Neural progenitor cell (in vitro differentiated cells): ENCODE measurements around the gene CCSER1. TPM values are rescaled to one million over a fixed set of nuclear protein-coding genes. Genes with fewer than 3 reads are reported as not detected.

Source experiments
- DNase-seq: peaks from one replicate; pipeline ENCODE4 v3.0.0-alpha.2; 2016; ENCODE audit warnings: low spot score
- H2AFZ ChIP-seq: fragments of 200-600 bp; sonication (generic); replicated peaks from 2 replicates; pipeline ENCODE4 v1.6.1; 2016; ENCODE audit warnings: antibody characterized with exemption
- H3F3A ChIP-seq: fragments of 200-600 bp; sonication (generic); 2 replicates; pipeline ENCODE4 v1.6.1; 2016; ENCODE audit warnings: antibody characterized with exemption, low read depth
- H3K27ac ChIP-seq: fragments of 200-600 bp; sonication (generic); 2 replicates; pipeline ENCODE4 v1.5.1; 2016; ENCODE audit warnings: mild to moderate bottlenecking
- H3K27me3 ChIP-seq: fragments of 200-600 bp; sonication (generic); 2 replicates; pipeline ENCODE4 v1.6.1; 2016; ENCODE audit warnings: mild to moderate bottlenecking, moderate library complexity
- H3K36me3 ChIP-seq: fragments of 200-600 bp; sonication (generic); 2 replicates; pipeline ENCODE4 v1.5.1; 2016
- H3K4me1 ChIP-seq: fragments of 200-600 bp; sonication (generic); 2 replicates; pipeline ENCODE4 v1.6.1; 2016; ENCODE audit warnings: mixed run types
- H3K4me2 ChIP-seq: fragments of 200-600 bp; sonication (generic); 2 replicates; pipeline ENCODE4 v1.6.1; 2016
- H3K4me3 ChIP-seq: fragments of 200-600 bp; sonication (generic); 2 replicates; pipeline ENCODE4 v1.5.1; 2016
- H3K79me2 ChIP-seq: fragments of 200-600 bp; sonication (generic); 2 replicates; pipeline ENCODE4 v1.6.1; 2016; ENCODE audit warnings: low read depth
- H3K9ac ChIP-seq: fragments of 200-600 bp; sonication (generic); 2 replicates; pipeline ENCODE4 v1.6.1; 2016
- H3K9me3 ChIP-seq: fragments of 200-600 bp; sonication (generic); 2 replicates; pipeline ENCODE4 v1.5.1; 2016; ENCODE audit warnings: low read depth
- H4K20me1 ChIP-seq: fragments of 200-600 bp; sonication (generic); 2 replicates; pipeline ENCODE4 v1.6.1; 2016; ENCODE audit warnings: low read depth
- H3K27ac Mint-ChIP-seq: 3 replicates; pipeline ENCODE4 v1.8.0; 2021; ENCODE audit warnings: mixed read lengths
- H3K27me3 Mint-ChIP-seq: 2 replicates; pipeline ENCODE4 v1.8.0; 2022; ENCODE audit warnings: low read depth, mild to moderate bottlenecking, inconsistent platforms, moderate library complexity, mixed read lengths; ENCODE audit not compliant: insufficient read depth
- H3K36me3 Mint-ChIP-seq: 3 replicates; pipeline ENCODE4 v1.8.0; 2021; ENCODE audit warnings: mixed read lengths
- H3K4me1 Mint-ChIP-seq: 3 replicates; pipeline ENCODE4 v1.8.0; 2021; ENCODE audit warnings: mixed read lengths
- H3K4me3 Mint-ChIP-seq: 3 replicates; pipeline ENCODE4 v1.8.0; 2021; ENCODE audit warnings: mild to moderate bottlenecking, moderate library complexity, mixed read lengths
- H3K9me3 Mint-ChIP-seq: 3 replicates; pipeline ENCODE4 v1.8.0; 2020; ENCODE audit warnings: mixed read lengths
- EZH2 ChIP-seq: fragments of 200-600 bp; sonication (generic); IDR thresholded peaks from 2 replicates; pipeline ENCODE4 v1.6.1; 2017; ENCODE audit warnings: antibody characterized with exemption, mild to moderate bottlenecking, moderate library complexity
- EZH2phosphoT487 ChIP-seq: fragments of 200-600 bp; sonication (generic); IDR thresholded peaks from 2 replicates; pipeline ENCODE4 v1.6.1; 2017; ENCODE audit warnings: antibody characterized with exemption
- total RNA-seq: library from RNA; depleted of rRNA; stranded (reverse); fragments of >200 nt; gene quantifications from 2 replicates; pipeline ENCODE4 v1.2.3, GENCODE V29; 2015; ENCODE audit warnings: low replicate concordance
- TF ChIP-seq, protein P1 (sequence below): fragments of 200-600 bp; sonication (generic); IDR thresholded peaks from 2 replicates; pipeline ENCODE4 v1.5.1; 2017; ENCODE audit warnings: antibody characterized with exemption, mild to moderate bottlenecking

CCSER1 gene
- total RNA-seq, 1 donor from 2014 or later, result 0.77 TPM

DNA sequence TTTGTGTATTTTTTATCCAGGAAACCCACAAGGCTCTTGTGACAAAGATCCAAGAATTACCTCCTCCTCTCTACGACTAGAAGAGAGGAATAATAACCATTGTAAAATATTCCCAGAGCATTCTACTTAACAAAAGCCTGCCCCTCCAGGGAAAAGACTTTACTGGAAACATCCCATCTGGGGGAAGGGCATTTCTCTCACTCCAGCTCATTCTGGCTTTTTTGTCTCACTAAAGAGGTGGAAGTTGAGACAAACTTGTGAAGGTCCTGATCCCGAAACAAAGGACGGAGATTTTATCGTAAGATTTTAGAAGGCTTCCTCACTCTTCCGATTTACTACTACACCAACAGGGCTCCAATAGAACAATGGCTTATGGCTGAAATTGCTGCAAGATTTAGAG lies 1484.6 kb downstream of the CCSER1 start:
- no peaks in the 10 kb centered on the region for H3K4me1 ChIP-seq
- TF ChIP-seq EZH2 (no peak), EZH2phosphoT487 (no peak)
- TF ChIP-seq, protein P1, sequence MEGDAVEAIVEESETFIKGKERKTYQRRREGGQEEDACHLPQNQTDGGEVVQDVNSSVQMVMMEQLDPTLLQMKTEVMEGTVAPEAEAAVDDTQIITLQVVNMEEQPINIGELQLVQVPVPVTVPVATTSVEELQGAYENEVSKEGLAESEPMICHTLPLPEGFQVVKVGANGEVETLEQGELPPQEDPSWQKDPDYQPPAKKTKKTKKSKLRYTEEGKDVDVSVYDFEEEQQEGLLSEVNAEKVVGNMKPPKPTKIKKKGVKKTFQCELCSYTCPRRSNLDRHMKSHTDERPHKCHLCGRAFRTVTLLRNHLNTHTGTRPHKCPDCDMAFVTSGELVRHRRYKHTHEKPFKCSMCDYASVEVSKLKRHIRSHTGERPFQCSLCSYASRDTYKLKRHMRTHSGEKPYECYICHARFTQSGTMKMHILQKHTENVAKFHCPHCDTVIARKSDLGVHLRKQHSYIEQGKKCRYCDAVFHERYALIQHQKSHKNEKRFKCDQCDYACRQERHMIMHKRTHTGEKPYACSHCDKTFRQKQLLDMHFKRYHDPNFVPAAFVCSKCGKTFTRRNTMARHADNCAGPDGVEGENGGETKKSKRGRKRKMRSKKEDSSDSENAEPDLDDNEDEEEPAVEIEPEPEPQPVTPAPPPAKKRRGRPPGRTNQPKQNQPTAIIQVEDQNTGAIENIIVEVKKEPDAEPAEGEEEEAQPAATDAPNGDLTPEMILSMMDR, result no peak
- no peaks in the 10 kb centered on the region for H3K36me3 Mint-ChIP-seq
- H3K4me1 Mint-ChIP-seq, result no peaks in the 10 kb centered on the region
- H3F3A ChIP-seq, result no peaks in the 10 kb centered on the region
- H3K9me3 Mint-ChIP-seq, result no peaks in the 10 kb centered on the region
- no peaks in the 10 kb centered on the region for H3K36me3 ChIP-seq
- no peak overlapping the region for H3K27ac ChIP-seq
- no peaks in the 10 kb centered on the region for H3K27me3 ChIP-seq
- no peak overlapping the region for H3K9ac ChIP-seq
- H3K4me2 ChIP-seq, result no peak overlapping the region
- no peaks in the 10 kb centered on the region for H3K9me3 ChIP-seq
- DNase-seq, result peak; percentile 5
- no peaks in the 10 kb centered on the region for H3K27me3 Mint-ChIP-seq
- H3K79me2 ChIP-seq, result no peaks in the 10 kb centered on the region
- no peak overlapping the region for H3K27ac Mint-ChIP-seq
- no peak overlapping the region for H3K4me3 Mint-ChIP-seq
- H3K4me3 ChIP-seq, result no peak overlapping the region
- peak overlapping the region; percentile 48 for H2AFZ ChIP-seq
- no peaks in the 10 kb centered on the region for H4K20me1 ChIP-seq

- no peaks in the 10 kb centered on the region for H3F3A ChIP-seq
Measured at GRCh38 chr4:91620952-91621351, 1493.8 kb downstream of the CCSER1 start.

DNA sequence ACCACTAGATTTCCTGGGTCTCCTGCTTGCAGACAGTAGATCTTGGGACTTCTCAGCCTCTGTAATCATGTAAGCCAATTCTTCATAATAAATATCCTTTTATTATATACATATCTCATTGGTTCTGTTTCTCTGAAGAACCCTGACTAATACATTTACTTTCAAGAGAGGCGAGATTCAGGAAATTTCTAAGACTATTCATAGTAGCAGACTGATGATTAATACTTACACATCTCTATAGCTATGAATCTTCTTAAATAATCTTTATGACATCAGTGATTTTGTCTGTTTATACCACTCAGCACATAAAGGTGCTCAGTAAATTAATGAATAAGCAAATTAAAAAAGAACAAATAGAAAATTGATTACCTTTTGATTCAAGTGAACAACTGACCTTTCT lies 1494.3 kb downstream of the CCSER1 start:
- DNase-seq, result no peak
- Mint-ChIP-seq H3K27ac (no peak overlapping the region), H3K9me3 (peaks cover 2% of the 10 kb centered on the region), H3K4me1 (no peaks in the 10 kb centered on the region), H3K27me3 (peaks cover 9% of the 10 kb centered on the region), H3K4me3 (no peak overlapping the region), H3K36me3 (no peaks in the 10 kb centered on the region)
- Histone ChIP-seq H3F3A (no peaks in the 10 kb centered on the region), H3K9ac (no peak overlapping the region), H4K20me1 (no peaks in the 10 kb centered on the region), H3K27ac (no peak overlapping the region), H3K27me3 (peaks cover 16% of the 10 kb centered on the region), H3K79me2 (no peaks in the 10 kb centered on the region), H3K4me1 (no peaks in the 10 kb centered on the region), H3K9me3 (no peaks in the 10 kb centered on the region), H2AFZ (no peak overlapping the region), H3K36me3 (no peaks in the 10 kb centered on the region), H3K4me3 (no peak overlapping the region), H3K4me2 (no peak overlapping the region)
- TF ChIP-seq EZH2phosphoT487 (no peak), EZH2 (no peak)
- TF ChIP-seq, protein P1, result no peak

More at GRCh38 chr4:91620952-91621351, 1493.8 kb downstream of the CCSER1 start:
- Histone ChIP-seq H3K4me2 (no peak overlapping the region), H3K4me3 (no peak overlapping the region), H2AFZ (no peak overlapping the region), H3K36me3 (no peaks in the 10 kb centered on the region), H3K27ac (no peak overlapping the region), H3K9me3 (no peaks in the 10 kb centered on the region), H3K27me3 (peaks cover 16% of the 10 kb centered on the region), H4K20me1 (no peaks in the 10 kb centered on the region), H3K4me1 (no peaks in the 10 kb centered on the region), H3K79me2 (no peaks in the 10 kb centered on the region), H3K9ac (no peak overlapping the region)
- H3K4me1 Mint-ChIP-seq, result no peaks in the 10 kb centered on the region
- H3K27ac Mint-ChIP-seq, result no peak overlapping the region
- peaks cover 2% of the 10 kb centered on the region for H3K9me3 Mint-ChIP-seq
- no peaks in the 10 kb centered on the region for H3K36me3 Mint-ChIP-seq
- DNase-seq, result no peak
- H3K27me3 Mint-ChIP-seq, result peaks cover 9% of the 10 kb centered on the region
- H3K4me3 Mint-ChIP-seq, result no peak overlapping the region
- TF ChIP-seq EZH2phosphoT487, result no peak
- TF ChIP-seq, protein P1, result no peak
- TF ChIP-seq EZH2, result no peak
